HG02970 (cell line): ENCODE results near the gene CCL5.

Experiments used
- ATAC-seq: cut with Tn5 transposase; IDR thresholded peaks from one replicate; pipeline ENCODE4 v1.9.1; 2021; ENCODE audit warnings: mild to moderate bottlenecking, moderate library complexity, moderate number of reproducible peaks; ENCODE audit not compliant: unreplicated experiment, low FRiP score

Gene CCL5

GRCh38 chr17:35879773-35880654 is at the start of gene CCL5:
TSS of gene CCL5 (minus strand) at chr17:35880360.
- ATAC-seq: peak; percentile 88

DNA sequence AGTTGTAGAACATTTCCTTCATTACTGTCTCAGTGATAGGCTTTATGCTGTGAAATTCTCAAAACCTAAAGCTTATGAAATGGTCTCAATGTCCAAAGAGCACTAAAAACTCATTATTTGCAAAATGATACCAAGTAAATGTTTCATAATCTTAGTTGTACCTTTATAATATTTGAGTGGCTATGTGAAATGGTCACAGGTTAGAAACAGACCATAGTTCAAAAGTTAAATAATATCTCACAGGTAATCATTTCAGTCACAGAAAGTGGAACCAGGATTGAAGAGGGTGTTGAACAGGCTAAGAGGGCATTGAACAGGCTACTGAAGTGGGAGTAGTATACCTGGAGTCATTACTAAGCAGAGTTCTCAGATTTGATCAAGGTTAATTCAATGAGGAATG is 47.6 kb upstream of the CCL5 start:
- ATAC-seq: no peak

DNA sequence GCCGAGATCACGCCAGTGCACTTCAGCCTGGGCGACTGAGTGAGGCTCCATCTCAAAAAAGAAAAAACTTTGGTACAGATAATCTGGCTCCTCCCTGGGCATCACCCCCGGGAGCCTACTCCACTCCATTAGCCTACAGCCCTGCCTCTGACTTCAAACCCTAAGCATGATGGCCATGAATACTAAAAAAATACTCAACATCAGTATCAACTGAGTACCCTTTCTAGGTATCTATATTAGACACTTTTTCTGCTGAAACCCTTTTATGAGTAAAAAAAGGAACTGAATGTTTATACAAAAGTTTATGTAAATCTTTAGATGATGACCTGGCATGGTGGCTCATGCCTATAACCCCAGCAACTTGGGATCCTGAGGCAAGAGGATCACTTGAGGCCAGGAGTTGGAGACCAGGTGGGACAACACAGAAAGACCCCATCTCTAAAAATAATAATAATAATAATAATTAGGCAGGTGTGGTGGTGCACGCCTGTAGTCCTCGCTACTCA is 43.5 kb upstream of the CCL5 start:
- no peak for ATAC-seq

- ATAC-seq: no peak
These were observed 40.1 kb upstream of the CCL5 start for GRCh38 chr17:35920229-35920628.

DNA sequence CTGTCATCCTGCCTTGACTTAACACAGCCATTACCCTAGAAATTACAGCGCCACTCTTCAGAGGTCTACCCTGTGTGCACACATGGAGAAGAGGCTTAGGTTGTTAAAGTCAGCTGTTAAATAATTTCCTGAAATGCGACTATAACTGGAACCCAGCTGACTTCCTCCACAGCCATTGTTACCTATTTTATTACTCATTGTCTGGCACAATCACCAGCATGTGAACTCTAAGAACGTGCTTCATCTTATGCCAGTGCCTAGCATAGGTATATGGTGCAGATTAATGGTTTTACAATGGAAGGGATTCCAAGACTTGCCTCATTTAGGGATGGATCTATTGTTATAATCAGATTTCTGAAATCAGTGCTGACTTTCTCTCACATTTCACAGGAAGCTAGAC is 38.5 kb upstream of the CCL5 start:
- no peak for ATAC-seq

GRCh38 chr17:35917519-35918213 is 37.5 kb upstream of the CCL5 start:
- ATAC-seq: no peak

- ATAC-seq: no peak
These were observed 35.2 kb upstream of the CCL5 start for GRCh38 chr17:35915153-35915964.

- no peak for ATAC-seq
These were observed 34.2 kb upstream of the CCL5 start for GRCh38 chr17:35914354-35914753.

DNA sequence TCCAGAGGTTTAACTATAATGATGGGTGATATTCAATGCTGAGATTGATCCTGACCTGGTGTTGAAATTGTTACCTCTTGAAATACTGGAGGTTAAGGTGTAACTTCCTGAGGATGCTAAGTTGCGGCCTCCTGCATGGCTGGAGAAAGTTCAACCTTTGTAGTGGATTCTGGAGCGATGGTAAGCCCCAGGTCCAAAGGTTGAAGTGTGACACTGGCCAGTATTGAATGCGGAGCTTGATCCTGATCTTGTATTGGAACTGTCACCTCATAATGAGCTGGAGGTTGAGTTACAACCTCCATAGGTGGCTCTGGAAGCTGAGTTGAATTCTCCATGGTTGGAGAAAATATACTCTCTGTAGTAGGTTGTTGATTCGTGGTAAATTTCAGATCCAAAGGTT is 33.4 kb upstream of the CCL5 start:
- no peak for ATAC-seq

DNA sequence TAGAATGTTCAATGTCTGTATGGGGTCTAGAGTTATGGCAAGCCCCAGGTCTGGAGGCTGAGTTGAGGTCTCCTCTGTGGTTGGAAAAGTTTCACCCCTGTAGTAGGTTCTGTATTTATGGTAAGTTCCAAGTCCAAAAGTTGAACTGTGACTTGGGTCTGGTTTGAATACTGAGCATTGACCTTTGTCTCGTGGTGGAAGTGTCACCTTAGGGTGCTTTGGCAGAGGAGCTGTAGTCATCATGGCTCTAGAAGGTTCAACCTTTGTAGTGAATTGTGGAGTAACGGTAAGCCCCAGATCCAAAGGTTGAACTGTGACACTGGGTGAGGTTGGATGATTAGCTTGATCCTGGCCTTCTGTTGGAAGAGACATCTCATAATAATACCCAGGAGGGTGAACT is 32.8 kb upstream of the CCL5 start:
- ATAC-seq: no peak

DNA sequence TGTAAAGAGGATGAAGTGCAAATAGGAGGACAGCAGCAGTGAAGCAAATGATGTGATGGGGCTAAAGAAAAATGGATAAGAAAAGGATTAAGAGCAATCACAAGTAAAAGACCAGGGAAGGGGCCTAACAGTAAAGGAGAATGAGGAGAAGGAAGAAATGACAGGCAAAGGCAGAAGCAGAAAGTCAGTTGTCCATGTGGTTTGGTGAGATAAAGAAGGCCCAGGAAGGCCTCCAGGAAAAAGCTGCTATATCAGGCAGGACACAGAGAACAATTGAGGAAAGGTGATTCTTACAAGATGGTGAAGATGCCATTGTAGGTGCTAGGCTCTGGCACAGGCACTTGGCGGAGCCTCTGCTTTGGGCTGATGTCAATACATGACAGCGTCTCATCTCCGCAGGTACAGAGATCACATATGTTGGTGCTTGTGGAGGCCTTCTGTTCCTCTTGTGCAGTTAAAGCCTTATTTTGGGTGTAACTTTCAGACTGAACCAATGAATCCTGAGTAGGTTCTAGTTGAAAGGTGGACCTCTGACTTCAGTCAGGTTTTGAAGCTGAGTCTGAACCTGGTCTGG is 32.3 kb upstream of the CCL5 start:
- ATAC-seq: no peak

DNA sequence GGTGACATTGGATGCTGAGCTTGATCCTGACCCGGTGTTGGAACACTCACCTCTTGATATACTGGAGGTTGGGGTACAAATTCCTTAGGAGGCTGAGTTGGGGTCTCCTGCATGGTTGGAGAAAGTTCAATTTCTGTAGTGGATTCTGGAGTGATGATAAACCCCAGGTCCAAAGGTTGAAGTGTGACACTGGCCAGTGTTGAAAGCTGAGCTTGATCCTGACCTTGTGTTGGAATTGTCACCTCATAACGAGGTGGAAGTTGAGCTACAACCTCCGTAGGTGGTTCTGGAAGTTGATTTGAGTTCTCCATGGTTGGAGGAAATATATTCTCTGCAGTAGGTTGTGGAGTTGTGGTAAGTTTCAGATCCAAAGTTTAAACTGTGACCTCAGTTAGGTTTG is 29.2 kb upstream of the CCL5 start:
- no peak for ATAC-seq

- no peak for ATAC-seq
These were observed 27.5 kb upstream of the CCL5 start for GRCh38 chr17:35907691-35908090.

GRCh38 chr17:35906926-35907637 is 26.9 kb upstream of the CCL5 start:
- ATAC-seq: no peak

DNA sequence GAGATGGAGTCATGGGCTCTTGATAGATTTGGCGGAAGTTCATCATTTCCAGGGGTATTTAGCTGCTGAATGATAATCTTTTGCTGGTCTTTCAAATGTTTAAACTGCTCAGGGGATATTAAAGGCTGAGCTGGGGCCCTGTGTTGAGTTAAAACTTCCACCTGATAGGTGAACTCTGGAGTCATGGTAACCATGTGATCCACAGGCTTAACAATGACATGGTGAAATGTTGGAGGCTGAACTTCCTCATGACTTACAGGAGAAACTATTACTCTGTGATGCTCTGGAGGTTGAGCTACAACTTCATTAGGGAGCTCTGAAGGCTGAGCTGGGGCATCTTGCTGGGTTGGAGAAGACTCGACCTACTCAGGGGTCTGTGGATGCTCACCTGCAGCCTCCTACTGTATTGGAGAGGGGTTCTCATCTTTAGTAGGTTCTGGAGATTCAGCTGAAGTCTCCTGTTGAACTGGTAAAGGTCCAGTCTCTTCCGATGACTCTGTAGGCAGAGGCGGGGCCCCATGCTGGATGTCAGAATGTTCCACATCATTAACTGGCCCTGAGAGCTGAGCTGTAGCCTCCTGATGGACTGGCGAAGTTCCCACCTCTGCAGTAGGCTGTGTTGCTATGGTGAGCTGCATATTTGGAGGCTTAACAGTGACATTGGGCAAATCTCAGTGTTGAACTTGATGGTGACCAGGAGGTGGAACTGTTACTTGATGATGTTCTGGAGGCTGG is 26.2 kb upstream of the CCL5 start:
- ATAC-seq: no peak

DNA sequence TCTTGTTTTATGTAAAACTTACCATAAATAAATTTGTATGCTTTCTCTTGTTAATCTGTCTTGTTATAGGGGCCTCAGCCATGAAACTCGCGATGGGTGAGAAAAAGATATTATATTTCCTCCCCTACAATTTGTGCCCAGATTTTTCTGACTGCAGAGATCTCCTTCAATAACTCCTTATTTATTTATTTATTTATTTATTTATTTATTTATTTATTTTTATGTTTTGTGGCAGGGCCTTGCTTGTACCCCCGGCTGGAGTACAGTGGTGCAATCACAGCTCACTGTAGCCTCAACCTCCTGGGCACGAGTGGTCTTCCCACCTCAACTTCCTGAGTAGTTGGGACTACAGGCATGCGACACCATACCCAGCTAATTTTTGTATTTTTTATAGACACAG is 23.3 kb upstream of the CCL5 start:
- no peak for ATAC-seq

DNA sequence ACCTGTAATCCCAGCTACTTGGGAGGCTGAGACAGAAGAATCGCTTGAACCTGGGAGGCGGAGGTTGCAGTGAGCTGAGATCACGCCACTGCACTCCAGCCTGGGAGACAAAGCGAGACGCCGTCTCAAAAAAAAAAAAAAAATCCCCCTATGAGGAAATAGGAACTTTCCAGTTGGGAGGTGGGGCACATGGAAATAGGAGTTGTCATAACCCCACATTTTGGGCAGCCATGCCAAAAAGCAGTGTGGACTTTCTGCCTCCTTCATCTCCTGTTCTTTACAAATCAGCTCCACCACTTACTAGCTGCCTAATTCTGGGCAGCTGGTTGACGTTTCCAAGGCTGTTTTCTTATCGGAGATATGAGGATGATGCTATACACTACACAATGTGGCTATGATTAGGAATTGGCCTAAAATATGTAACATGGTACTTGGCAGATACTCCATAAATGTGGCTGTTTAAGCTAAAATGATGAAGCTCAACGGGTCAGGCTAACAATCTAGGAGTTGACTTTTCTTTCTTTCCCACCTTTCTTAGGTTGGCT is 21.5 kb upstream of the CCL5 start:
- ATAC-seq: no peak

DNA sequence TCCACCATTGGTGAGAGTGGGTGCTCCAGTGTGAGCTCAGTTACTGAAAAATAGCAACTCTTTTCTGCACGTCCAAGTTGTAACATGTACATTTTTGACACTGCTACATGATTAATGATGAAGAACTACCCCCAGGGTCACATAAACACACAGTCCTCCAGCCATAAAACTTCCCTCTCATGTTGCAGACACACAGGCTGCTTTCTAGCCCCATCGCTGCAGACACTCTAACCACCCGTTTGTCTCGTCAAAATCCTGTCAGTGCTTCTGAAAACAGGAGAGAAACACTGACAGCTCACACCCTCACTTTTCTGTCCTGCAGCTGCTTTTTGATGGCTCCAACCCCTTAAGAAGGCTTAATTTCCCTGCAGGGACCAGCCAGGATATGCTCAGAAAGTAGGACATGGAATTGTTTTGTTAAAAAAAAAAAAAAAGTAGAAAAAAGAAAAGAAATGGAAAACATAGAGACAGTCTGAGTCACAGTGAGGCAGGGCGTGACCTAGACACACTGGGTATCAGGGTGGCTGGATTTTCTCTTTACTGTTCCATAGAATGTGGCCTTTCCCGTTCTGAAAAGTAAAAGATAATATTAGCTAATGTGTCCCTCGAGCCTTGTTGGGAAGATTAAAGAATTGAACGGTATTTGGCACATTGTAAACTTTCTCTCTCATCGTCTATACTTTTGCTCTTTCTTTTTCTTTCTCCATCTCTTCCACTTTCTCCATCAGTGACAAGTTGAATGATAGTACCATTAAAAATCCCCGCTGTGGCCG is 20.7 kb upstream of the CCL5 start:
- no peak for ATAC-seq
